Frontal cortex (tissue), 4 donors: ENCODE data around the gene KCNMA1. TPM values are rescaled to one million over a fixed set of nuclear protein-coding genes. Genes with fewer than 3 reads are reported as not detected.

Experiments
- DNase-seq, 2 donors: peaks; one replicate each; pipeline ENCODE4 v3.0.0; 2012; ENCODE audit warnings: low spot score in 2 of 2
- FAIRE-seq: peaks from 2 replicates; lab custom pipeline; 2012; peaks lifted over from hg19 to GRCh38; lab: Jason Lieb, UNC
- total RNA-seq: library from RNA; depleted of rRNA; stranded (reverse); fragments of >200 nt; gene quantifications from one replicate; pipeline ENCODE4 v1.2.3, GENCODE V29; 2014
- donor health status: control.
- donor health status: control.
- donor health status: control.

The KCNMA1 gene
- total RNA-seq, 1 donor from 2014 or later, result 27.3 TPM

DNA sequence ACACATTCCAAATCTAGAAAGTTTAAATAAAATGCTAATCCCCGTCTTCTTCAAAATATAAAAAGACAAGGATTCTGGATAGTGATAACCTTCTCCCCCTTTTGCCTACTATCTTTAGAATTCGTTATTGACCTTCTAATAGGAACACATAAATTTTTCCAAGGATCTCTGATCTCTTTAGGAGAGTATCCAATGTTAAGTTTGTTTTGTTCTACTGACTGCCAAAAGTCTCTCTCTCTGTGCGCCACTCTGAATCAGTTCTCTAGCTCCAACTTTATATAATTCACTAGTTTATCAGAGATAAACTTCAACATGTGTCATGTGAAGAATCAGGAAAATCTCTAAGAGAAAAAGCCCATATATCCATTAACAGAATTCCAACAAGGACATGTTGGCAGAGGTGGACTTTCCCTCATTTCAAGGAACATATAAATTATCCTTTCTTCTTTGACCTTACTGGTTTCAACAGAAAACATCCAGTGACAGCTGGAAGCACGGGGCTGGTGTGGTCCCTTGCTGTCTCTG lies 615.6 kb downstream of the KCNMA1 start:
- DNase-seq (no peak), FAIRE-seq (no peak)

- DNase-seq (no peak), FAIRE-seq (no peak)
Observed at GRCh38 chr10:77020426-77021040, 617.1 kb downstream of the KCNMA1 start.

DNA sequence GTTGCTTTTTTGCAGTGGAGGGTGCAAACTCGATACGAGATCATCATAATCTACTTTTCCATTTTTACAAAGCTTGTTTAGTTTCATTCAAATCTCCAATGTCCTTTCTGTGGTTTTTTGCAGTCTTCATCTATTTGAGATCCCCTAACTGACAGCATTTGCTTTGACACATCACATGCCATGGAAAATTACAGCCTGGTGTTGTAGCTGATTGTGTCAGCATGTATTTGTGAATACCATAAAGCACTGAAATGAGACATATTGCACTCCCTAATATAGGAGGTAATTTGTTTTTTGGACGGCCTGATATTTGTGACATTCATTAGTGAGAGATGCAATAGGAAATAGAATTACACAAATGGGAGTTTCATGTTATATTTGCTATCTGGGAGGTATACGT lies 620.8 kb downstream of the KCNMA1 start:
- DNase-seq (no peak), FAIRE-seq (no peak)

GRCh38 chr10:77016278-77016815 lies 621.3 kb downstream of the KCNMA1 start:
- FAIRE-seq (no peak), DNase-seq (no peak)

GRCh38 chr10:77015360-77015759 lies 622.2 kb downstream of the KCNMA1 start:
- DNase-seq (no peak), FAIRE-seq (no peak)

GRCh38 chr10:77012812-77013500 lies 624.7 kb downstream of the KCNMA1 start:
- no peak for DNase-seq
- FAIRE-seq, result no peak

GRCh38 chr10:77011874-77012811 lies 625.5 kb downstream of the KCNMA1 start:
- FAIRE-seq, result no peak
- DNase-seq, result no peak

DNA sequence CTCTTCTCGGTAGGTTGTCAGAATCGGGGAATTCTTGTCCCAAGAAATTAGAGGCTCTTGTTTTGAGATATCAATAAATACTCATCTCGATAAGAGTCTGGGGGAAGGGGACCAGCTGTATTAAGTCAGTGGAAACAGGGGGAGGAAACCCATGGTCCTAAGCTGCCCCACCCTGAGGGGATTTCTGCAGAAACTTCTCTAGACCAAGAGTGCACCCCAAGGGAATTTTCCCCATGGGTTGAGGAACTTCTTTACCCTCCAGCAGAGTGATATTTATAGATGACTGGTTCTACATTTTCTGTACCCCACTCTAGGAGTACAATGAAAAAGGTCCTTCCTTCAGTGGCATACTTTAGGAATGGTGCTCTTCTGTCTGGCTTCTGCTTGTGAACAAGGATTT lies 627.2 kb downstream of the KCNMA1 start:
- no peak for FAIRE-seq
- DNase-seq, result no peak

- DNase-seq (no peak), FAIRE-seq (no peak)
Observed at GRCh38 chr10:77007834-77008233, 629.8 kb downstream of the KCNMA1 start.

GRCh38 chr10:77006836-77007511 lies 630.6 kb downstream of the KCNMA1 start:
- FAIRE-seq (no peak), DNase-seq (no peak)

DNA sequence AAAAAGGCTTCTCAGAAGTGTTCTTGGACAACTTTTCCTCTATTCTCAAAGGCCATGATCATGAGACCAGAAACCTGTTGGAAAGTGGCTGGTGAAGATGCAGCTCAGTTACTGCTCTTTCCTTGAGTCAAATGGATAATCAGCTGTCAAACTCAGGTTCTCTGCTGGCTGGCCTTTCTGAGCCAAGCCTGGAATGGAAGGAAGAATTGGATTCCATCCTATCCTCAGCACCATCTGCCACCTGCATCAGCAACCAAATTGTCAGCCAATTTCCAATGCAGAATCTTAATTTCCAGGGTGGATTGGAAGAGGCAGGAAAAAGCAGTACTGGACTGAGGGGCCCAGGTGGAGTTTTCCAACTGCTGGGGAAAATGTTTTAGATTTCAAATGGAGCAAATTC lies 631.7 kb downstream of the KCNMA1 start:
- FAIRE-seq (no peak), DNase-seq (no peak)

DNA sequence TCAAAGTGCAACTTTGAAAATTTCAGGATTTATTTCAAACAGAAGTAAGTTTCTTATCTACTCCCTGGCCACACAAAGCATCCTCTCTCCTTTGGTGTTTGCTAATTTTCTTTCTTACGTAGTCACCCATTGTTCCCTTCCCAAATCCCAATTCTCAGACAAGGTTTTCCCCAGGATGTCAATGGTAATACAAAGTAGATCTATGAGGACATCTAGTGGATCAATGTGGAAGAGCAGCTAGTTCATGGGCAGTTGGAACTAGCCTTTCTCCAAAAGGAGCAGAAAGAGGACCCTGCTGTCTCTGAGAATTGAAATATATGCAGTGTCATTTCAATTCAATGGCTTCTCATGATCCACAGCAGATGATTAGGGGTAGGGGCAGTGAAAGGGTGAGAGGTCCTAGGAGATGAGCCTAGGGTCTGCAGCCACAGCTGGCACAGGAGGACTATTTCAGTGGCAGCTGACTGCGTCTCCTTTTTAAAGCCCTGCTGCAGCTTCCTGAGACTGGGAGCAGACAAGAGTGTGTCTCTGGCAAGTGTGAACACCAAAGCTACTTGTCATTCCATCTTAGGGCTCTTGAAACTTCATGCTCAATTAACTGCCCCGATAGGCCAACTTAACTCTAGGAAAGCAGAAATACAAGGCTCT lies 632.6 kb downstream of the KCNMA1 start:
- FAIRE-seq (no peak), DNase-seq (peak; percentile 13 to 35)

GRCh38 chr10:77002872-77003271 lies 634.7 kb downstream of the KCNMA1 start:
- DNase-seq (no peak), FAIRE-seq (no peak)

GRCh38 chr10:77001206-77001605 lies 636.4 kb downstream of the KCNMA1 start:
- DNase-seq, result no peak

GRCh38 chr10:76998451-76998850 lies 639.2 kb downstream of the KCNMA1 start:
- FAIRE-seq (no peak), DNase-seq (no peak)

More at GRCh38 chr10:77001206-77001605, 636.4 kb downstream of the KCNMA1 start:
- FAIRE-seq, result no peak

DNA sequence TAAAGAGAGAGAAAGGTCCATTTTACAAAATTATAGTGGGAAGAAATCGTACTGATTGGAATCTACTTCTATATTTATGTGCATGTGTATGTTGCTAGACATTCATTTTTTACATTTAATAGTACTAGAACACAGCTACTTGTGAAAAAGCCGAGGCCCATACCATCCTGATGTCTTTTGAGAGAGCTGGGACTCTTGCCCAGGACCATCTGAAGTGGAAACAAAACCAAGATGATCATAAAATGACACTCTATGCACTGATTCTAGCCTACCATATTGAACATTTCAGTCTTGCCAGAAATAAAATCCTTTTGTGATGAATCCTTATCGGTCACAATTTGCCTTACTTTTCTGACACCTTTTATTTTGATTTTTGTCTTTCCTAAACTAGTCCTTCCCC lies 640.0 kb downstream of the KCNMA1 start:
- FAIRE-seq, result no peak
- DNase-seq, result no peak

DNA sequence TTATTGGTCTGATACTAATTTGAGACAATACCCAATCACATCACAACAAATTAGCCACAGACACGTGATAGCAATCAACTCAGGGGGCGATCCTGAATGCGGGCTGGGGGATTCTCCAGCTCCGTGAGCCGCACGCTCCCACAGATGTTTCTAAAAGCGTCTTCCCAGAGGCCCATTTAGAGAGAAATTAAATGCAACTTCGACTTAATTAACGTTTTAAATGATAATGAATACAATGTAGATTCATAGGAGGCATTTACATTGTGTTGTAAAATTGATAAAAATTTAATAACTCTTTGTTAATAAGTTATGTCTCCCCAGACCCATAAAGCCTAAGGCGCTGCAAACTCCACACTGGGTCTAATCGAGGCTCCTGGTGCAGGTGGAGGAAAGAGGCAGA lies 642.6 kb downstream of the KCNMA1 start:
- no peak for FAIRE-seq
- no peak for DNase-seq

DNA sequence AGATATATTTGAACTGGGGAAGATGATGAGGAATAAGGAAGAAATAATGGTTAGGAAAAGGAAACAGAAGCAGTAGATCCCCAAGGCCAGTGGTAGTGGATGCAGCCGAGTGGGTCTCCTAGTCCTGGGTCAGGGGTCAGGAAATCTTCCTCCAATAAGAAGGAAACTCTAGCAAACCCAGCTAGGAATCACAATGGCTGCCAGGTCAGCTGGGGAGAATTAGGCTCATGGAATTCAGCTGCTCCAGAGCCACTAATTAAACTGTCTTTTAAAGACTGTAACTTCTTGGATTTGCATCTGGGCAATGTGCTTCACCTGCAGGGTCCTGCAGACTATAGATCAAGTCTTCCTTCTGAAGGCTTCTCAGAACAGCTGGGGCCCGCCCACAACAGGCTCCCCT lies 644.4 kb downstream of the KCNMA1 start:
- DNase-seq (no peak), FAIRE-seq (no peak)

GRCh38 chr10:76992467-76992866 lies 645.1 kb downstream of the KCNMA1 start:
- no peak for FAIRE-seq
- no peak for DNase-seq
